ENCODE measurements around the gene KCTD4.

GRCh38 chr13:45184693-45185092 lies 16.2 kb downstream of the KCTD4 start:
- TF ChIP-seq CTCF (IDR thresholded peaks at IDR 0.05; ENCODE audit: insufficient read depth, low read depth, low read length) (no peak), EZH2 (IDR thresholded peaks at IDR 0.05; ENCODE audit: insufficient read depth, low read length) (no peak)
